GM19328 (cell line): ENCODE results near the gene IFT57.
A peak's percentile ranks its signal among the peaks of the same experiment; 100 is the strongest.

Source experiments
- ATAC-seq: cut with Tn5 transposase; IDR thresholded peaks from one replicate; pipeline ENCODE4 v1.9.1; 2021; ENCODE audit warnings: mild to moderate bottlenecking, moderate library complexity; ENCODE audit not compliant: unreplicated experiment

The IFT57 gene

DNA sequence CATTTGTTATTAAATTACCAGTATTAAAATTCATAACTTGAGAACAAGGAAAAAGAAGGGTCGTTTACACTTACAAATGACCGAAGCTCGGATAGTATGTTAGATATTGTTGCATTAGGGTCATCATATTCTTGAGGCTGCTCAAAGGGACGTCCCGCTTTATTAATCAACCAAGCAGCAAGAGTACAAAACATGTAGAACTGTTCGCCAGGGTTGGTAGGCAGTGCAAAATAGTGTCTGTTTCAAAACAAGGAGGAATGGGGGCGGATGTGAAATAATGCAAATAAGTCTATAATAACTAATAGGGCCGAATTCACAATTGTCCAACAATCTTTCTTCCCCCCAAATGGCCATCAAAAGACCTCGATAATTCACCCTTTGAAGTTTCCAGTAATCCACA, 2.9 kb downstream of the IFT57 start:
- ATAC-seq = no peak

- ATAC-seq = no peak
Observed at GRCh38 chr3:108218811-108219210, 3.4 kb downstream of the IFT57 start.

- no peak for ATAC-seq
Observed at GRCh38 chr3:108215871-108216270, 6.4 kb downstream of the IFT57 start.

GRCh38 chr3:108209579-108209978, 12.6 kb downstream of the IFT57 start:
- ATAC-seq = no peak

DNA sequence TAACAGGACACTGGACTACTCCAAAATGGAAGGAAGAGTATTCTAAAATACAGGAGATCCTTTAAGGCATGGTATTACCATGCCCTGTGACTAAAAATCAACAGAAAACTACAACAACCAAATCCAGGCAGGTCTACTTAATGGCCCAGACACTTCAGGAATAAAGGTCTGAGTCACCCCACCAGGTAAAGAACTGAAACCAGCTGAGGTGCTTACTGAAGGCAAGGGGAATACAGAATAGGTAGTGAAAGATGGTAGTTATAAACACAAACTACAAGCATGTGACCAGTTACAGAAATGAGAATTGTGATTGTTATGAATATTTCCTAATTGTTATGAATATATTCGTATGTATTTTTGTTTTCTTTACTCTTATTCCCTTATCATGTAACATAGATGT, 13.4 kb downstream of the IFT57 start:
- ATAC-seq = peak; percentile 49

- no peak for ATAC-seq
Observed at GRCh38 chr3:108202834-108203233, 19.4 kb downstream of the IFT57 start.

GRCh38 chr3:108202080-108202479, 20.1 kb downstream of the IFT57 start:
- ATAC-seq = no peak

DNA sequence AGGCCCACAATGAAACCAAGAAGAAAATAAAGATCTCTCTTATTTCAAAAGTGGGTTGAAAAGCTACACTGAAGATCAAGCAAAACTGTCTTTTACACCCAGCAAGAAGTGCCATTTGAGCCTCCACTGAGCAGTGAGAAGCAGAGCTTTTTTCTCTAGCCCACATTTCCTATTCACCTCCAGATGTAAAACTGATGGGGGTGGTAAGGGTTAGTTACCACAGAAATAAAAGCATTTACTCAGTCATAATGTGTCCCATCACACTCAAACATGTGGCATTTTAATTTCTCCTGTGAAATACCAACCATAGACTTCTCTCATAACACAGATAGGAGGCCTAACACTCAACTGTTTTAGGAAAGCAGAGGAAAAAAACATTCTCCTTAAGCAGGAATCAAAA, 21.0 kb downstream of the IFT57 start:
- no peak for ATAC-seq

DNA sequence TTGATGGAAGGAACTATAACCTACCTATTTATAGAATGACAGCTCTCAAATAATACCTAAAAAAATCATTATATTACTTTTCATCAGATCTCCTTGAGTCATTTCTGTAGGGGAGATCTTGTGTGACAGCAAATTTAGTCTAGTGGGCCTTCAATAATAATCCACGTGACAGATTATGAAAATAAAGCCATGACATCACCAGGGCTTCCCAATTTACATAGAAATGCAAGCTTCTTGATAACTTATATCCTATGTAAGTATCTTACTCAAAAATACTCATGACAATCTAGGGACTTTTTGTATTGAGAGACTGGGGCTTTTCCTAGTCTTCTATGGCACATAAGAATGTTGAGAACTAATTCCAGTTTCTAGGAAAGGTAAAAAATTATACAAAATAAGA, 21.6 kb downstream of the IFT57 start:
- ATAC-seq = no peak

GRCh38 chr3:108200024-108200423, 22.2 kb downstream of the IFT57 start:
- ATAC-seq = no peak

- no peak for ATAC-seq
Observed at GRCh38 chr3:108191394-108191793, 30.8 kb downstream of the IFT57 start.

DNA sequence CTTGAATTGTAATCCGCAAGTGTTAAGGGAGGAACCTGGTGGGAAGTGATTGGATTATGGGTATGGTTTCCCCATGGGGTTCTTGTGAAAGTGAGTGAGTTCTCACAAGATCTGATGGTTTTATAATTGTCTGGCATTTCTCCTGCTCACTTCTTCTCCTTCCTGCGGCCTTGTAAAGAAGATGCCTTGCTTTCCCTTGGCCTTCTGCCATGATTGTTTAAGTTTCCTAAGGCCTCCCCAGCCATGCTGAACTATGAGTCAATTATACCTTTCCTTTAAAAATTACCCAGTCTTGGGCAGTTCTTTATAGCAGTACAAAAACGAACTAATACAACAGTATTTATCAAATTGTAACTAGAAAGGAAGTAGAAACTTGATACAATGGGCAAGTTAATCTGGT, 31.9 kb downstream of the IFT57 start:
- ATAC-seq = no peak

- no peak for ATAC-seq
Observed at GRCh38 chr3:108189440-108189839, 32.8 kb downstream of the IFT57 start.

DNA sequence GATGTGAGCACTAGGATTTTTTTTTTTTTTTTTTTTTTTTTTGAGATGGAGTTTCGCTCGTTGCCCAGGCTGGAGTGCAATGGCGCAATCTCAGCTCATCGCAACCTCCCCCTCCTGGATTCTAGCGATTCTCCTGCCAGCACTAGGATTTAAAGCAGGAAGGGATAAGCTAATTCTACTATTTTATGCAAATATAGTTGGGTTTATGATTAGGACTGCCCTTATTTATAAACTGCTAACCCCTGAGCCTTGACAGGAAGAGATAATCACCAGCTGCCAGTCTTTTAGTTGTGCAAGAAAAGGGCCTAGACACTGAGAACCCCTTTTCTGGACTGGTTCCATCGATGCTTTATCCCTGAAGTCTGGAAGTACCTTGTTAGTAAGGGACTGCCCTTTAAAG, 36.7 kb downstream of the IFT57 start:
- ATAC-seq = no peak

- no peak for ATAC-seq
Observed at GRCh38 chr3:108184824-108185223, 37.4 kb downstream of the IFT57 start.

- no peak for ATAC-seq
Observed at GRCh38 chr3:108183971-108184370, 38.3 kb downstream of the IFT57 start.

- no peak for ATAC-seq
Observed at GRCh38 chr3:108183181-108183580, 39.0 kb downstream of the IFT57 start.

DNA sequence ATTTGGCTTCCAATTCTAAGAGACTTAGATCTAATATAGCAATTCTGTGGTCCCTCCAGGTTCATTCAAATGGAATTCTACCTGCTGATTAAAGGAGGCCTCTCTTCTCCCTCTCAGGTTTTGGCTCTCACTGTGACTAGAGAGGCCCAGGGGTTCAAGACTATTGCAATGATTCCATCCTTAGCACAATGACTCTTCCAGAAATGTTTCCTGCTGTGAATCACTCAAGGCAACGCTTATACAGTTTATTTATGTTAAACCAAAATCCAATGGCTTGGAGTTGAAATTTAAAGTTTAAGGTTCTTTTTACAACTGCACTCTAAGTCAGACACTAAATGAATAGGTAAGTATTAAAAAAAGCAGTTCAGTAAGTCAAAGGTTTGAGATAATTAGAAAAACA, 39.9 kb downstream of the IFT57 start:
- ATAC-seq = no peak

GRCh38 chr3:108181172-108181571, 41.1 kb downstream of the IFT57 start:
- no peak for ATAC-seq

GRCh38 chr3:108180194-108180593, 42.0 kb downstream of the IFT57 start:
- ATAC-seq = no peak

DNA sequence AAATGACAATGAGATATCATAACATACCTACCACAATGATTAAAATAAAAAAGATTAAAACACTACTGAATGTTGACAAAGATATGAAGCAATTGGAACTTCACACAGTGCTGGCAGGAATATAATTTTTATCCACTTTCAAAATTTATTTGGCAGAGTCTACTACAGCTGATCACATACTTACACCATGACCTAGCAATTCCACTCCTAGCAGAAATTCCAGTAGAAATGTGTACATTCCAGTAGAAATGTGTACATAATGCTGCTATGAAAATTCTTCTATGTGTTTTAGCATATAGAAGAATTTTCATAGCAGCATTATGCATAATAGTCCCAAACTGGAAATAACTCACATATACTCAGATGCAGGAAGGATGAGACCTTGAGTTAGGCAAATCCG, 43.5 kb downstream of the IFT57 start:
- no peak for ATAC-seq

DNA sequence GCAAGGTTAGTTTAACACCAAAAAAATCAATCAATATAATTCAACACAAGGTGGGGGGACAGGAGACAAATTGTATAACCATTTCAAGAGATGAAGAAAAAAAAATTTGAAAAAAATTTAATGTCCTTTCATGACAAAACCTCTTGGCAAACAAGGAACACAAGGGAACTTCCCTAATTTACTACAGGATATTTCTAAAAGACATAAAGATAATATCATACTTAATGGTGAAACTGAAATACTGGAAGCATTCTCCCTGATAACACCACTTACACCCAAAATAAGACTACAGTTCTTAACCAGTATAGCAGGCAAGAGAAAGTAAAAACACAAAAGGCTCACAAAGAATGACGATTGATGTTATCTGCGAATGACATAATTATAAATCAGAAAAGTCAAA, 44.7 kb downstream of the IFT57 start:
- no peak for ATAC-seq

GRCh38 chr3:108175352-108175751, 46.9 kb downstream of the IFT57 start:
- no peak for ATAC-seq

- no peak for ATAC-seq
Observed at GRCh38 chr3:108171106-108171505, 51.1 kb downstream of the IFT57 start.
